ENCODE measurements around the gene CAMKK2. TPM values are rescaled to one million over a fixed set of nuclear protein-coding genes. Genes with fewer than 3 reads are reported as not detected.
"Not testable (repeated sequence)": the region's sequence is repeated elsewhere in the genome, so short reads cannot be mapped to it uniquely, and the experiment has no call there.

CAMKK2 gene
- total RNA-seq, 2 donors from 2014 or later = 15.0 to 27.7 TPM

GRCh38 chr12:121227294-121227693, 69.2 kb downstream of the CAMKK2 start:
- peaks cover 0 to 5% of the 10 kb centered on the region in 2 donors for H3K36me3 Mint-ChIP-seq
- H3K27ac Mint-ChIP-seq = no peak overlapping the region
- ATAC-seq = no peak
- H3K9me3 Mint-ChIP-seq = no peaks in the 10 kb centered on the region
- no peak for DNase-seq (ENCODE audit: low spot score in 2 of 2)

DNA sequence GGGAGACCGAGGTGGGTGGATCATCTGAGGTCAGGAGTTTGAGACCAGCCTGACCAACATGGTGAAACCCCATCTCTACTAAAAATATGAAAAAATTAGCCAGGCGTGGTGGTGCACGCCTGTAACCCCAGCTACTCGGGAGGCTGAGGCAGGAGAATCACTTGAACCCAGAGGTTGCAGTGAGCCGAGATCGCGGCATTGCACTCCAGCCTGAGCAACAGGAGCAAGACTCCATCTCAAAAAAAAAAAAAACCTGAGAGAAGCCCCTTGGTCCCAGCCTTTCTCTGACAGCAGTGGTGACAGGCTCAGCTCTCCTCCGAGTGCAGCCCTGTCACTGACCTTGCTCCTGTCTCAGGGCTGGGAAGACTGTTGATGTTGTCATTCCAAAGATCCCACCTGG, 69.6 kb downstream of the CAMKK2 start:
- H3K36me3 Mint-ChIP-seq; DNase-seq (ENCODE audit: low spot score in 2 of 2); ATAC-seq; H3K9me3 Mint-ChIP-seq; H3K27ac Mint-ChIP-seq: not testable (repeated sequence)

DNA sequence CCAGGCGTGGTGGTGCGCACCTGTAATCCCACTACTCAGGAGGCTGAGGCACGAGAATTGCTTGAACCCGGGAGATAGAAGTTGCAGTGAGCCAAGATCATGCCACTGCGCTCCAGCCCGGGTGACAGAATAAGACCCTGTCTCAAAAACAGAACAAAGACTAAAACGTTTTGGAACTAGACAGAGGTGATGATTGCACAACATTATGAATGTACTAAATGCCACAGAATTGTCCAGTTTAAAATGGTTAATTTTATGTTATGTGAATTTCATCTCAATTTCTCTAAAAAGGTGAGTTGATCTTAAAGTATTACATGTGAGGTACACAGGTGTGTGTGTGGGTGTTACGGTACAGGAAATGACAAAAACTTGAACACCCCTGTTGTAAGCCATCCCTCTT, 70.1 kb downstream of the CAMKK2 start:
- H3K36me3 Mint-ChIP-seq = peaks cover 5 to 6% of the 10 kb centered on the region in 2 donors

GRCh38 chr12:121224591-121224990, 71.9 kb downstream of the CAMKK2 start:
- peaks cover 5 to 6% of the 10 kb centered on the region in 2 donors for H3K36me3 Mint-ChIP-seq
- peak; percentile 29 to 60 for ATAC-seq
- H3K9me3 Mint-ChIP-seq = no peaks in the 10 kb centered on the region
- peak overlapping the region; percentile 47 to 65 for H3K27ac Mint-ChIP-seq
- DNase-seq (ENCODE audit: low spot score in 2 of 2) = no peak

More for the DNA sequence above, 70.1 kb downstream of the CAMKK2 start:
- H3K9me3 Mint-ChIP-seq = no peaks in the 10 kb centered on the region
- no peak for DNase-seq (ENCODE audit: low spot score in 2 of 2)
- ATAC-seq = no peak
- H3K27ac Mint-ChIP-seq = peak overlapping the region in 1 of 2 donors; percentile 67

DNA sequence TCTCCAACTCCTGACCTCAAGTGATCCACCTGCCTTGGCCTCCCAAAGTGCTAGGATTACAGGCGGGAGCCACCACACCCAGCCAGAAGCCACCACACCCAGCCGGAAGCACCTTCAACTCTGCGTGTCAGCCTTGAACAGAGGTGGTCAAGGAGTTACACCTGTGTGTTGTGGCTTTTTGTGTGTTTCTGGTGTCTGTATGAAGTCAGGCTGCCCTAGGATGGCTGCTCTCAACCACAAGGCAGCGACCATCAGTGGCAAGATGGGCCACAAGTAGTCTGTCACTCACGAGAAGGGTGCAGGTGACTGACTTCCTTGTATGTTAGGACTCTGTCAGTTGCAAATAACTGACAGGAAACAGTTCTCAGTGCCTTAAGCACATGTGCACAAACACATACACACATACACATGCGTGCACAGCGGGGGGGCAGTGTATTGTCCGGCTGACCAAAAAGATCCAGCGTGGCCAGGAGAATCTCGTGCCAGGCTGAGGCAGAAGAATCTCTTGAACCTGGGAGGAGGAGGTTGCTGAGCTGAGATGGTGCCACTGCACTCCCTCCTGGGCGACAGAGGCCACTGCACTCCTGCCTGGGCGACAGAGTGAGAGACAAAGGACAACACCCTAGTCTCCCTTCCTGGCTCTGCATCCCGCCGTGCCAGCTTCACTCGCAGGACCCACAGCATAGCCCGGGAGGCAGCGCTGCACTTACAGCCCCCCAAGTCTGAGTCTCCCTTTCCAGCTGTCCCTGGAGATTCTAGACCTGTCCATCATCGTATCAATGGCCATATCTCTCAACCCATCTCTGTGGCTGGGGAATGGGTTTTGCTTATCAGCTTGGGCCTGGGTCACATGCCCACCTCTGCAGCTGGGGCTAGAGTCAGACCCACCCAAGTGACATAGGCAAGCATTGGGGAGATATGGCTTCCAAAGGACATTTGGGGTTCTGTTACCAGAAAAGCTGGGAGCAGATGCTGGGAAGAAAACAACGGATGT, 72.9 kb downstream of the CAMKK2 start:
- ATAC-seq (peak; percentile 77 to 82), DNase-seq (ENCODE audit: low spot score in 2 of 2) (no peak)
- peak overlapping the region; percentile 29 to 47 for H3K27ac Mint-ChIP-seq
- H3K9me3 Mint-ChIP-seq = no peaks in the 10 kb centered on the region
- peaks cover 5 to 10% of the 10 kb centered on the region in 2 donors for H3K36me3 Mint-ChIP-seq

DNA sequence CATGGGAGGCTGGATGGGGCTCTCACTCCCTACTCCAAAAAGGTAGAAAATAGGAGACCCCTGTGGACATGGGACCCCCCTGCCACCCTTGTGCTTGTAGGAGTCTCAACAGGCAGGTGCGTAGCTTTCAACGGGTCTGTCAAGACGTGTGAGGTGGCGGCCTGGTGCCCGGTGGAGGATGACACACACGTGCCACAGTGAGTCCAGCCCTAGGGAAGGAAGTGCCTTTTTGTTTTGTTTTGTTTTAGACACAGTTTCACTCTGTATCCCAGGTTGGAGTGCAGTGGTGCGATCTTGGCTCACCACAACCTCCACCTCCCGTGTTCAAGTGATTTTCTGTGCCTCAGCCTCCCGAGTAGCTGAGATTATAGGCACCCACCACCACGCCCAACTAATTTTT, 73.7 kb downstream of the CAMKK2 start:
- peaks cover 5 to 12% of the 10 kb centered on the region in 2 donors for H3K36me3 Mint-ChIP-seq
- ATAC-seq (peak in 1 of 2 donors; percentile 57), DNase-seq (ENCODE audit: low spot score in 2 of 2) (no peak)
- no peaks in the 10 kb centered on the region for H3K9me3 Mint-ChIP-seq
- peak overlapping the region in 1 of 2 donors; percentile 47 for H3K27ac Mint-ChIP-seq

GRCh38 chr12:121219353-121219986, 77.0 kb downstream of the CAMKK2 start:
- Mint-ChIP-seq H3K27ac (peak overlapping the region in 1 of 2 donors; percentile 42), H3K9me3 (no peaks in the 10 kb centered on the region), H3K36me3 (peaks cover 5 to 16% of the 10 kb centered on the region in 2 donors)
- DNase-seq (ENCODE audit: low spot score in 2 of 2) = no peak
- no peak for ATAC-seq

DNA sequence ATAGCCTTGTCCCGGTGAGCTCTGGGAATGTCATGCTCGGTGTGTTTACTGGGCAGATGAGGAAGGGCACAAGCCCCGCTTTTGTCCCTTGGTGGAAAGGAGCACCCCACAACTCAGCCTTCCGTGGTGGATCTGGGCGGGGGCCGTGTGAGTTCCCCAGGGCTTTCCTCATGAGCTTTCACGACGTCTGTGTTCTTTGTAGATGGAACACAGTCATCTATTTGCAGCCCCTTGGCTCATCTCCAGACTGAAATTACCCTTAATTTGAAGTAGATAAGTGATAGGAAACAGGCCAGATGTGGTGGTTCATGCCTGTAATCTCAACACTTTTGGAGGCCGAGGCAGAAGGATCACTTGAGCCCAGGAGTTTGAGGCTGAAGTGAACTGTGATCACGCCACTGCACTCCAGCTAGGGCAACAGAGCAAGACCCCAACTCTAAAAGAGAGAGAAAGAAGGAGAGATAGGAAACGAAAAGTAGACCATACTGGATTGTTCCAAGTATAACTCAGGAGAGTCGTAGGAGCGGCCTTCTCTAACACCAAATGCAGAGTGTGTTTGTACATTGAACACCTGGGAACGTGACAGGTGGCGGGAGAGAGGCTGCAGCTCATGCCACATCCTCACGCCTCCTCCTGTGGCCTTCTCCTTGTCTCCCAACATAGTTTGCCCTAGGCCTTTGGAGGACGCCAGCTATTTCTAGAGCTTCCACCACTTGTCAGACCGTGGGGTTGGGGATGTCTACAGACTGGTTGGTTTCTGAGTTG, 77.7 kb downstream of the CAMKK2 start:
- no peaks in the 10 kb centered on the region for H3K9me3 Mint-ChIP-seq
- H3K36me3 Mint-ChIP-seq = peaks cover 5 to 16% of the 10 kb centered on the region in 2 donors
- ATAC-seq (no peak), DNase-seq (ENCODE audit: low spot score in 2 of 2) (no peak)
- H3K27ac Mint-ChIP-seq = peak overlapping the region in 1 of 2 donors; percentile 65

- peaks cover 3 to 16% of the 10 kb centered on the region in 2 donors for H3K36me3 Mint-ChIP-seq
- peak overlapping the region in 1 of 2 donors; percentile 65 for H3K27ac Mint-ChIP-seq
- no peaks in the 10 kb centered on the region for H3K9me3 Mint-ChIP-seq
These were observed 78.7 kb downstream of the CAMKK2 start for GRCh38 chr12:121217761-121218160.

DNA sequence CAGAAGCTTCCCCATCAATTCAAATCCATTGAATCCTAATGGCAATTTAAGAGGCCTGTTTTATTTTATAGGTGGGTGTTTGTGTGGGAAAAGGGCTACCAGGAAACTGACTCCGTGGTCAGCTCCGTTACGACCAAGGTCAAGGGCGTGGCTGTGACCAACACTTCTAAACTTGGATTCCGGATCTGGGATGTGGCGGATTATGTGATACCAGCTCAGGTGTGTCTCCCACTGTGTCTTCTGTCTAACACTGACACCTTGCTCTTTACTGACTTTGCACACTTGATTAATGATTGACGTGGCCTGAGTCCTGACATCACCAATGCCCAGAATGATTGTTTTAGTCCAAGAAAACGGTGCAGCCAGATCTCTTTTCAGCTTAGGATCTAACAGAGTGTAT, 79.4 kb downstream of the CAMKK2 start:
- ATAC-seq (no peak), DNase-seq (ENCODE audit: low spot score in 2 of 2) (no peak)
- peak overlapping the region in 1 of 2 donors; percentile 19 for H3K27ac Mint-ChIP-seq
- H3K36me3 Mint-ChIP-seq = peaks cover 0 to 14% of the 10 kb centered on the region in 2 donors
- H3K9me3 Mint-ChIP-seq = no peaks in the 10 kb centered on the region

More at GRCh38 chr12:121217761-121218160, 78.7 kb downstream of the CAMKK2 start:
- DNase-seq (ENCODE audit: low spot score in 2 of 2) = no peak
- no peak for ATAC-seq

GRCh38 chr12:121216102-121216501, 80.4 kb downstream of the CAMKK2 start:
- Mint-ChIP-seq H3K9me3 (no peaks in the 10 kb centered on the region), H3K27ac (peak overlapping the region in 1 of 2 donors; percentile 83), H3K36me3 (peaks cover 0 to 11% of the 10 kb centered on the region in 2 donors)
- DNase-seq (ENCODE audit: low spot score in 2 of 2) (no peak), ATAC-seq (peak in 1 of 2 donors; percentile 2)

DNA sequence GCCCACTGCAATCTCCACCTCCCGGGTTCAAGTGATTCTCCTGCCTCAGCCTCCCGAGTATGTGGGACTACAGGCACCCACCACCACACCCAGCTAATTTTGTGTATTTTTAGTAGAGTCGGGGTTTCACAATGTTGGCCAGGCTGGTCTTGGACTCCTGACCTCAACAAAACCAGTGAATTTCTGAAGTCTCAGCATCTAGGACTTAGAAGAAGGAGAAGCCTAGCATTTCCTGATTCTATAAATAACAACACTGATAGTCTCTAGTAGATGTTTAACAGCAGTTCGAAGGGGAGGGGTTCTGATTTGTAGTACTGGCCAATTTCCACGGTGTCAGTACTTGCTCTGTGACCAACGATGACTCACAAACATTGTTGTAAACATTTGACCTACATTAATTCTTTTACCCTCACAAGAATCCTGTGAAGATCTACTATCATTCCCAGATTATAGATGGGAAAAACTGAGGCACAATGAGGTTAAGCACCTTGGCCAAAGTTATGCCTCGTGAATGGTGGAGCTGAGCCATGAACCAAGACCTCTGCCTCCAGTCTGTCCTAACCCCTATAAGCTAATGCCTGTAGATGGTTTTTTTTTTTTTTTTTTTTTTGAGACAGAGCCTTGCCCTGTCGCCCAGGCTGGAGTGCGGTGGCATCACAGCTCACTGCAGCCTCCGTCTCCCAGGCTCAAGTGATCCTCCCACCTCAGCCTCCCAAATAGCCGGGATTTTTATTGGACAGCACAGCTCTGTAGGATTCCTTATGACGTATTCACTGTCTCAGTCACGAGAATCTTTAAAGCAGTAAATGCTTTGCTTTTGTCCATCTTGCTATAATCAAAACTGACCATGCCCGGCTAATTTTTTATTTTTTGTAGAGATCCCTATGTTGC, 81.4 kb downstream of the CAMKK2 start:
- ATAC-seq (no peak), DNase-seq (ENCODE audit: low spot score in 2 of 2) (no peak)
- Mint-ChIP-seq H3K9me3 (no peaks in the 10 kb centered on the region), H3K27ac (peak overlapping the region; percentile 12 to 83), H3K36me3 (peaks cover 0 to 17% of the 10 kb centered on the region in 2 donors)

DNA sequence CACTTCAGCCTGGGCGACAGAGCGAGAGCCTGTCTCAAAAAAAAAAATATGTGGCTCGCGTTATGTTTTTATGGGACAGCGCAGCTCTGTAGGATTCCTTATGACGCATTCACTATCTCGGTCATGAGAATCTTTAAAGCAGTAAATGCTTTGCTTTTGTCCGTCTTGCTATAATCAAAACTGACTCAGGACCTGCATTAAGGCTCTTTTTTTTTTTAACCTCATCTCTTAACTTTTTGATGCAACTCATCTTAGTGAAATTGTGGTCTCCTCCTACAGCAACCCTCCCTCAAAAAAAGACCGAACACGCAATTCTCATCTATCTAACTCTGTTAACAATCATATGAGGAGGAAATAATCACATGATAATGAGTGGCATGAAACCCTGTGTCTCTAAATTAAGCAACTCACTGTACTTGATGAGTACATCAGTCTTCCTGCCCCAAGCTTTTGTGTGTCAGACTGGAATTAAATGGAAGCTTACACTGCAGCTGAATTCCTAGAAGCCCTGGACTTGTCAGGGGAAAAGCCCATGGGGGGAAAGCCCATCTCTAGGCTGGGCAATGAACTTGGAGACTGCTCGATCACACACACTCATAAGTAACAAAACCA, 82.2 kb downstream of the CAMKK2 start:
- H3K27ac Mint-ChIP-seq = peak overlapping the region; percentile 12 to 83
- H3K9me3 Mint-ChIP-seq = no peaks in the 10 kb centered on the region
- no peak for DNase-seq (ENCODE audit: low spot score in 2 of 2)
- peaks cover 0 to 17% of the 10 kb centered on the region in 2 donors for H3K36me3 Mint-ChIP-seq
- peak; percentile 39 to 42 for ATAC-seq

- no peaks in the 10 kb centered on the region for H3K9me3 Mint-ChIP-seq
- ATAC-seq (no peak), DNase-seq (ENCODE audit: low spot score in 2 of 2) (no peak)
- H3K36me3 Mint-ChIP-seq = peaks cover 0 to 11% of the 10 kb centered on the region in 2 donors
- no peak overlapping the region for H3K27ac Mint-ChIP-seq
These were observed 83.6 kb downstream of the CAMKK2 start for GRCh38 chr12:121212875-121213274.
